ENCODE measurements around the gene CEP162.

The CEP162 gene

DNA sequence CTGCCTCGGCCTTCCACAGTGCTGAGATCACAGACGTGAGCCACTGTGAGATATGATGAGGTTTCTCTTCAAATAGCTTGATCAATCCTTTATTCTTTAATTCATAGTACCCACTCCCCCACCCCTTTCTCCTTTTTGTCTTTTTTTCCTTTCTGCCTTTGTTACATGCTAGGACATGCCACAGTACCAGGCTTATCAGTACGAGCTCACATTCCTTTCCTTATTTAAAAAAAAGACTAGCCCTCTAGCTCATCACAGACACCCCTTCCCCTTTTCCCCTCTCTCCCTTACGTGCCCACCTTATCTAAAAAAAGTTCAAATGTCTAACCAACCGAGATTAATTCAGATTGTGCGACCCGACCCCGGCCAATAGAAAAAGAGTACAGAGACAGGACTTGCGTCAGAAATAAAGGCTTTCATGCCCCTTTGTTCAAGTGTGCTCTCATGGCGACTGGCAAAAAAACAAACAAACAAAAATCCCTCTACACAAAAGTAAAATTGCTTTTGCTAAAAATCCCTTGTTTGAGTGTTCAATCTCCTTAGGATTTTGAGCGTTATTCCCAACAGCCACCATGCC, 144.7 kb downstream of the CEP162 start:
- no peak for DNase-seq

DNA sequence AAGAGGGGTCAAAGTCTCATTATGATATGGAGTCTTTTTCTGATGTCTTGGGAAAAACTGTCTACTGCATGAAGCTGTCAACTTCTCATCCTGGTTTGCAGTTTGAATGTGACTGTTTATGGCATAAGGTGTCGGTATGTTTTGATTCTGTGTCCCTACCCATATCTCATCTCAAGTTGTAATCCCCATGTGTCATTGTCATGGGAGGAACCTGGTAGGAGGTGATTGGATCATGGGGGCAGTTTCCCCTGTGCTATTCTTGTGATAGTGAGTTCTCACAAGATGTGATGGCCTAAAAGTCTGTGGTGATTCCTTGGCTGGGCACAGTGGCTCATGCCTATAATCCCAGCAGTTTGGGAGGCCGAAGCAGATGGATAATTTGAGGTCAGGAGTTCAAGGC, 146.2 kb downstream of the CEP162 start:
- no peak for DNase-seq

DNA sequence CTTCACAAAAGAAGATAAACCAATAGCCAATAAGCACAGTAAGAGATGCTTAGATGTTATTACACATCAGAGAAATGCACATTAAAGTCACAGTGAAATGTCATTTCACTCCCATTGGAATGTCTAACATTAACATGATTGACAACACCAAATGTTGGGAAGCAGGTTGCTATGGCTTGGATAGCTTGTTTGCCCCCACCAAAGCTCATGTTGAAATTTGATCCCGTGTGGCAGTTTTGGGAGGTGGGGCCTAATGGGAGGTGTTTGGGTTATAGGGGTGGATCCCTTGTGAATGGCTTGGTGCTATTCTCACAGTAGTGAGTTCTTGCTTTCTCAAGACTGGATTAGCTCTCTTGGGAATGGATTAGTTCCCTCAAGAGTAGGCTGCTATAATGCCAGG, 149.1 kb downstream of the CEP162 start:
- DNase-seq, result no peak

DNA sequence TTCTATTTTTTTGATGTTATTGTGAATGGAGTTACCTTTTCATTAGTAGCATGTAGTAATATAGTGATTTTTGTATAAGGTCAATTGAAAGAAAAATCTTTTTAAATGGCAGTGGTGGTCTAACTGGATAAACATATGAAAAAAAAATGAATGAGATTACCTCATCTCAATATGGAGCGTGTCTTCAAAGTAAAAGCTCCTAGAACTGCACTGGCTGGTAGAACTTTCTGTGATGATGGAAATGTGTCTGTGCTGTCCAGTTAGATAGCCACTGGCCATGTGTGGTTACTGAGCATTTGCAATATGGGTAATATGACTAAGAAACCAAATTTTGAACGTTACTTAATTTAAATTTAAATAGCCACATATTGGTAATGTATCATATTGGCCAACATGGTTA, 149.8 kb downstream of the CEP162 start:
- DNase-seq, result no peak

DNA sequence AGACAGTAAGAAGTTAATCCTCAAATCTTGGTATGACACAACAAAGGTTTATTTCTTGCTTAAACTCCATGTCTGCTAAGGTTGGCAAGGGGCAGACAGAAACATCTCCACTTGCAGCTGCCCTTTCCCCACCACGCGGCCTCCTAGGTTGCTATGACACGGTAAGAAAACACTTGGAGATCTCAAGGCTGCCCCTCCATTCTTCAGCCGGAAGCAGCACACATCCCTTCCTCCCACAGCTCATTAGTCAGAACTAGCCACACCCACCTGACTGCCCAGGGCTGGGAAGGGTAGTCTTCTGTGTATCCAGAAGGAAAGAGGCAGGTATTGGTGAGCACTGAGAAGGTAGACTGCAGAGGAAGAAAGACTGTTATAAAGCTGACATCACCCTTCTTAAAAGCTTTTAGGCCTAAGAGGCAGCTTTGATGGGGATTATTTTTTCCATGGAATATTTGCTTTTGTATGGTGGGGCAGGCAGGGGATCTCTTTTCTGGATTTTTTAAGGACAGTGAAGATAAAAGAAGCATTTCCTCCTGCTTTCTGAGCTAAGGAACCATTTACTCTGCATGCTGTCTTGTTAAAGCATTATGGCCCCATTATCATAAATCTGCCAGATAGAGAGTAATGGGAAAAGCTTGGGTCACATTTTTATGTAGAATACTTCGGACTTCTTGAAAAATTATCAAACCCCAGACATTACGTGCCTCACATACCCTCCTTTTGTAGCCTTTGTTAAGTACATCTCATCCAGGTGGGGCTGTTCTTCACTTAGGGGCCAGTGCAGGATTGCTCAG, 152.3 kb downstream of the CEP162 start:
- DNase-seq, result no peak
